NCI-H2227 (cell line): ENCODE results near the gene C11orf54.
A peak's percentile ranks its signal among the peaks of the same experiment; 100 is the strongest.
"Not testable (repeated sequence)": the region's sequence is repeated elsewhere in the genome, so short reads cannot be mapped to it uniquely, and the experiment has no call there.

ENCODE experiments used
- DNase-seq: peaks from one replicate; lab custom pipeline; 2025; ENCODE audit not compliant: unreplicated experiment; lab: John Stamatoyannopoulos, UW

C11orf54 gene

DNA sequence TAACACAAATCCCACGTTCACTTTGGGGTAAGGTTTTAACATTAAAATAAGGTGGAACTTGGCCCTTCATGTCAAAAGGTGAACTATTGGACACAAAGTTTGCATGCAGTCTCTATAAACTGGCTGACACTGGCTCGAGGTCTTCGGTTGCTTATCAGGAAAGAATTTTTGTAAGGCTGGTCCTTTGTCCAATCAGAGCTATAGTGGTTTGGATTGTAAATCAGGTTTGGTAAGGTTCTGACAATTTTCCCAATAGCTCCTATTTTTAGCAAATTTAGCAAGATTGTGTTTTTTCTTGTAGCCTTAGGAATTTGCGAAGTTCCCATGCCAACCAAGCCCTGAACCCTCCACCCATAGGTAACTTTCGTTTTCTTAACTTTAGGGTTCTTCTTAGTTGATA is 25.0 kb downstream of the C11orf54 start:
- no peak for DNase-seq

DNA sequence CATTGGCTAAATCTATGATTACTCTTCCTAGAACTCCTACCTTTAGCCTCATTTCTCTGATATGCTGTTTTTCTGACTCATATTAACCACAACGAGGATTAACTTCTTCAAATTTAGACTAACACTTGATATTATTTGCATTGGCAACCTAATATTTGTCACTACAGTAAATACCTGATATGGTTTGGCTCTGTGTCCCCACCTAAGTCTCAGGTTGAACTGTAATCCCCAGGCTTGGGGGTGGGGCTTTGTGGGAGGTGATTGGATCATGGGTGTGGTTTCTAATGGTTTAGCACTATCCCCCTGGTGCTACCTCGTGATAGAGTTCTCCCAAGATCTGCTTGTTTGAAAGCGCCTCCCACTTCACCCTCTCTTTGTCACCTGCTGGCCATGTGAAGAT is 25.5 kb downstream of the C11orf54 start:
- no peak for DNase-seq

DNA sequence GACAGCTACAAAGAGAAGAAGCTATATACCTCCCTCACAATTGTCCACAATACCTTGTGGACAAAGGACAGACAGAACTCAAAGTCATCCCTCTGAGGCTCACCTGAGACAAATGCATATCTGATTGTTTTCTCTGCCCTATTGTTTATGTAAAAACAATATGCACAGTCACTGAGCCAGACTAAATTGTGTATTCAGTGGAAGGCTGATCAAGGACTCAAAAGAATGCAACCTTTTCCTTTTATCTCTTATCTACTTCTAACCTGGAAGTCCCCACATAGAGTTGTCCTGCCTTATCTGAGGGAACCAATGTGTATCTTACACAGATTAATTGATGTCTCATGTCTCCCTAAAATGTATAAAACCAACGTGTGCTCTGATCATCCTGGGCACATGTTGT is 28.7 kb downstream of the C11orf54 start:
- DNase-seq: no peak

DNA sequence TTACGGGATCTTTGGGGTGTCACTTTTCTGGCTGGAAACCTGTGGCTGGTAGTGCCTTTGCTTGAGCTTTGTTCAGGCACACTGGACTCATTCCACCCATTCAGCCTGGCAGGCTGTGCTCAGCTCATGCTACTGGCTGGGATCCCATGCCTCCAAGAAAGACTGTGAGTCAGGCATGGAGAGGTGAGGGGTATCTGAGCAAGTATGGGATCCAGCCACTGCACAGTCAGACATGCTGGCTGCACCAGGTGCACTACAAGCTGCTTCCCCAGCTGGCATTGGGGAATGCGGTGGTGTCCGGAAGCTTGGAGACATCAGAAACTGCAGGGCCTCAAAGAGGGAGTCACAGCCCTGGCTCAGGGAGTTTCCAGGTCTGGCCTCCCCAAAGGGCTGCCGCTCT is 30.7 kb downstream of the C11orf54 start:
- no peak for DNase-seq

DNA sequence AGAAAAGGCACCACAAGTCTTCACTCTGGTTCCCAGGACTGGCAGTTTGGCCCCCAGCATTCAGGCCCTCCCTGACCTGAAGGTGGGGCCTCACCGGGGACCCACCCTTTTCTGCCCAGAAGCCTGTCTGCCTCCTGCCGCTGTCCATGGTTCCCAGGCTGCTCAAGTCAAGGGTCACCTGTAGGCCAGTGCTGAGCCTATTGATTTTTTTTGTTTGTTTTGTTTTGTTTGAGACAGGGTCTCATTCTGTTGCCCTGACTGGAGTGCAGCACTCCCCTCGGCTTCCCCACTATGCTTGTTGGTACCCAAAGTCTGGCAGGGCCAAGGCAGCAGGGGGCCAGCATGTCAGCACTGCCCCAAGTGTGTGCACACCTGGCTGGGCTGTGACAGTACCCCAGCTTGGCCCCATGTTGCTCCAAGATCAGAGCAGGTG is 31.6 kb downstream of the C11orf54 start:
- no peak for DNase-seq

DNA sequence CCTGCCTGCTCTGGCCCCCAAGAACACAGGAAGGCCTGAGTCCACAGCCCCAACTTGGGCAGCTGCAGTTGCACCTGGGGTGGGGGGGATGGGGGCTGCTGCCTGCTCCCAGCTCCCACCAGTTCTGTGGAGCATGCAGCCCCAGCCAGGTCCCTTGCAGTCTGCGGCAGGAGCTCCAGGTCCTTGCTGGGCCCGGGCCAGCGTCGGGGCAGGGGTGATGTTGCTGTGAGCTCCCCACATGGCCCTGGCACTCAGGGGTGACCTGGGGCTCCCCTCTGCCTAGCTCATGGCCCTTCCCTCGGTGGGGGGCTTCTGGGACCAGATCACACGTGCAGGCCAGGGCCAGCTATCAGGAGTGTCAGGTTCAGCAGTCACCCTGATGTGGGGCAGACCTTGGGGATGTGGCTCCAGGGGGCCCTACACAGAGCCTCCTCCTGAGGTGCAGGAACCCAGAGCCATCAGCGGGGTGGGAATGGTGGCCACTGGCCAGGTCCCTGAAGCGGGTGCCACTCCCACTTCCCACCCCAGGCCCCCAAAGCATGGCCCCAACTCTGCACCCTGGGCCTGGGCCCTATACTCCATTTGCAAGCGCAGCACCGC is 32.2 kb downstream of the C11orf54 start:
- DNase-seq: no peak

DNA sequence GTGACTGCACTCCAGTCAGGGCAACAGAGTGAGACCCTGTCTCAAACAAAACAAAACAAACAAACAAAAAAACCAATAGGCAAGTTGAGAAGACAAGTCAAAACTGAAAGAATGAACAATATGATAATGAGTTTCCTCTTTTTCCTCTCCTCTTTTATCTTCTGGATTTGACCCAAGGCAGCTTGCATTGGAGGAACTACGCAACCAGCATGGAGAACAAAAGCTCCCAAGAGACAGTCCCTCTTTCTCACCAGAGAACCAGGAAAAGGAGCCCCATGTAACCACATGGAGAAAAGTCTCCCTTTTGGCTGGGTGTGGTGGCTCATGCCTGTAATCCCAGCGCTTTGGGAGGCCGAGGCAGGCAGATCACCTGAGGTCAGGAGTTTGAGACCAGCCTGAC is 33.1 kb downstream of the C11orf54 start:
- DNase-seq: not testable (repeated sequence)

DNA sequence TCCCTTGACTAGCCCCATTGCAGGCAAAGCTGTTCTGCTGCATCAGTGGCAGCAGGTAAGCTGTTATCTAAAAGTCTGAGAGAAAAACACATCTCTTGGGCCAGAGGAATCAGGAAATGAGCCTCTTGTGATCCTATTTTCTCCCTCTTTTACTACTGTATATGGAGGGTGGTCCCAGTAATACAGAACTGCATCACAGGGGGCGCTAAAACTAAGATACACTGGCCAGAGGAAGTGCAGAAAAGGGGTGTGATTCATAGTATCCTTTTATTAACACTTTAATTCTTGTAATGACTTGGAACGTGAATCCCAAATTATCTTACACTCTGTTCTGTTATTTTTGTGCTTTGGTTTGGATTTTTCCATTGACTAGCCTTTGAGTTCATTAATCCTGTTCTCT is 33.8 kb downstream of the C11orf54 start:
- DNase-seq: no peak

DNA sequence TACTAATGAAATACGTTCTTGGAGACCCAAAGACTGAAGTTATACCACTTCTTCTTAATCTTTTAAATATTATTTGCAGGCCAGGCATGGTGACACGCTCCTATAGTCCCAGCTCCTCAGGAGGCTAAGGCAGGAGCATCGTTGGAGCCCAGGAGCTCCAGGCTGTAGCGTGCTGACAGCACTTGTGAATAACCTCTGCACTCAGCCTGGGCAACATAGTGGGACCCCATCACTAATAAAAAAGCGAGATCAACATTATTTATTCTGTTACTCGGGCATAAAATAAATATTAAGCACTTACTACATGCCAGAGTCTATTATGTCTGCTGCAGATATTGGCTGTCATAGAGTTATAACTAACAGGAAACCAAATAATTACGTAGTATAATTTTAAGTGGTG is 41.9 kb downstream of the C11orf54 start:
- no peak for DNase-seq

DNA sequence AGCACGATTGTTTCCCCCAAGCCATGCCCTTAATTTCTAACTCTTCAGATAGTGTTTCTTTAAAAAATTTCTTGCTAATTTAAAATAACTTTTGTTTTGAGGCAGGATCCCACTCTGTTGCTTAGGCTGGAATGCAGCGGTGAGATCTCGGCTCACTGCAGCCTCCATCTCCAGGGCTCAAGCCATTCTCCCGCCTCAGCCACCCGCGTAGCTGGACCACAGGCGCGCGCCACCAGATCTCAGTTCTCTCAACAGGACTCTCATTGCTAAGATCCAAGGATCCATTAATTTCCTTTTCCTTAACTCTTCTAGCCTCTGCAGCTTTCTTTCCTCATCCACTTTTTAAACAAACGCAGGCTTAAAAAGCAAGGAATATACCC is 42.3 kb downstream of the C11orf54 start:
- no peak for DNase-seq

DNA sequence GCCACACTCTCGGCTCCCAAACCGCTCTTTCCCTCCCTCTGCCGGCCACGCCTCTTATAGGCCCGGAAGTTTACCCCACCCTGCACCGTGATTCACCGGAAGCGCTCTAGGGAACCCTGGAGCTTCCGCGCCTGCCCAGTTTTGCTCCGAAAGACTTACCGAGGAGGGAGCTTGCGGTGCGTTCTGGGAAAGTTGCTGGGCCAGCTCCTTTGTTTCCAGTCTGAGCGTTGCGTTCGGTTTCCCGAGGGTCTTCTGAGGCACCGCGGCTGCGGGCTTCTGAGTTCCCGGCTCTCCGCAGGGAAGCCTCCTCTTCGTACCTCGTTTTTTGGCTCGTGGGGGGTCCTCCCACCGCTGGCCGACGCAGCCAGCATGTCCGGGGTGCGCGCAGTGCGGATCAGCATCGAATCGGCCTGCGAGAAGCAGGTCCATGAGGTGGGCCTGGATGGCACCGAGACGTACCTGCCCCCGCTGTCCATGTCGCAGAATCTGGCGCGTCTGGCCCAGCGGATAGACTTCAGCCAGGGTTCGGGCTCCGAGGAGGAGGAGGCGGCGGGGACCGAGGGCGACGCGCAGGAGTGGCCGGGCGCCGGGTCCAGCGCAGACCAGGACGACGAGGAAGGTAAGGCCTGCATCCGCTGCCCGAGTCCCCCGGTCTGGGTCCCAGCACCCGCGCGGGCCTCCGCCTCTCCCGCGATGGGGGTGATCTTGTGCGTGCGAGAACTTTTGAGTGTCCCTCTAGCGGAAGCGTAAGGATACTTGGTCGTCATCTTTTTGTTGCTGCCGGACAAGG is 42.9 kb downstream of the C11orf54 start, which contains the start of gene MED17:
MED17 (plus strand) TSS at position 138 of the 790 bp plus-strand sequence; CDS start at position 370, 232 bp downstream.
- peak; percentile 93 for DNase-seq

DNA sequence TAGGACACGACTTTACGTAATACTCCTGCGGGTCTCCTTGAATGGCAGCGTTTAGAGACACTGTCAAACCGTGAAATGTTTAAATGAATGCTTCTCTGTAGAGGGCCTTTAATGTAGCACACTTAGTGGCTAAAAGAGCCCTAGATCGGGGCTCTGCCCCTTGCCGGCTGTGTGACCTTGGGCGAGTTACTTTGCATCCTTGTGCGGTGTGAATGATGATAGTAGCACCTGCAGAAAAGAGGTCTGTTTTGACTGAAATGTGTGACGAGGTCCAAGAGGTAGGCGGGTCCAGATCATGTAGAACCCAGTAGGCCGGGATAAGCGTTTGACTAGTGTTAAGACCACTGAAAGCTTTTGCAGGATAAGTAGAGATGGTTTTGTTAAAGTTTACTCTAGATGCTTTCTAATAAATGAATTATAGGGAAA is 43.5 kb downstream of the C11orf54 start:
- DNase-seq: peak; percentile 55

DNA sequence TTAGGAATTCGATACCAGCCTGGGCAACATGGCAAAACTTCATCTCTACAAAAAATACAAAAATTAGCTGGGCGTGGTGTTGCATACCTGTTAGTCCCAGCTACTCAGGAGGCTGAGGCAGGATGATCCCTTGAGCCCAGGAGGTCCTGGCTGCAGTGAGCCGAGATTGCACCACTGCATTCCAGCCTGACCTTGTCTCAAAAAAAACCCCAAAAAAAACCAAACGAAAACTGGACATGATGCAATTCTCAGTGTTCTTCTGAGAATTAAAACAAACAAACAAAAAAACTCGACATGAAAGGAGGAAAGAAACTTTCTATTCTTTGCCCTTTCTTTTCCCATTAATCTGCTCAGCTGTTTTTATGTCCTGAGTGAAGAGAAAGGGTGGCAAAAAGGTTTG is 50.0 kb downstream of the C11orf54 start:
- DNase-seq: no peak

DNA sequence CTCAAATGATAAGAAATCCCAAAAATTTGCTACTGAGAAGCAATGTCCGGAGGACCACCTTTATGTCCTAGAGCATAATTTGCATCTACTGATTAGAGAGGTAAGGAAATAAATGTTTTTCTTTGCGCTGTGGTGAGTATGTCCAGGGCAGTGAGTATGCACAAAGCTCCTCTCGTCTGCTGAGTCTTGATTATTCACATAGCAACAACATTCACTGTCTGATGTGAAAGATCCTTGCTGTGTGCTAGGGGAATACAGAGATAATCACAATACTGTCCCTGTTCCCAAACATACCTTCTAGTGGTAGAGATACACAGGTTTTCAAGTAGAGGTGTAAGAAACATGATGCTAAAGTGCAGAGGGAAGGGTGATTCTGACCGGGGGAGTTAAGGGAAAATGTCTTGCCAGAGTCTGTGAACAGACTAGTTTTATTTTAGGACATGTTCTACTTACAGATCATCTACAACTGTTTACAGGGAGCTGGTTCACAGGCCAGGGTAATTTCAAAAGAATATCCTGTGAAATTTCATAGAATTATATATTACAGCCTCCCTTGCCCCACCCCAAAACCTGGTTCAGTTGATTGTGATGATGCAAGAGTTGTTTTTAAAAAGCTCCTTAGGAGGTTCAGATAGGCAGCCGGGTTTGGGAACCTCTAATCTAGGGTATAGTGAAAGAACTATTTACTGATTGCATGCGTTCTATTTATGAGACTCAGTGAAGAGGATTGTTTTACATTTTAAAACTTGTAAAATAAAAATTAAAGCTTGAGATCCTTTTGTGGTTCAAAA is 55.2 kb downstream of the C11orf54 start:
- DNase-seq: no peak

DNA sequence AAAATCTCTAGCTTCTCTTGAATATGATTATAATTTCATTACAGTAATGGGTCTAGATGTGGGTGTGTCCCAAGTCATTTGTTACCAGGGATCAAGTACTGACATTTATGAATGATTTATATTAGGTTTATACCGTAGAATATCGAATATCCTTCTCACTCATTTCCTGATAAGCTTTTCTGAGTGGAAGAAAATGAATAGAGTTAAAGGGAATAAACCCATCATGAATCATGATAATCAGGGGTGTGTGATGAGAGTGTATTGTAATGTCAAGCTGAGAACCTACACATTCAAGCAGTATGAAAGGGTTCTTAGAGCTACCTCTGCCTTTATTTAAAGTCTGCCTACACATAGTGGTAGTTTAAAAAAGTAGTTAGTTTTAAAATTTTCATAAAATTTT is 59.9 kb downstream of the C11orf54 start:
- no peak for DNase-seq

DNA sequence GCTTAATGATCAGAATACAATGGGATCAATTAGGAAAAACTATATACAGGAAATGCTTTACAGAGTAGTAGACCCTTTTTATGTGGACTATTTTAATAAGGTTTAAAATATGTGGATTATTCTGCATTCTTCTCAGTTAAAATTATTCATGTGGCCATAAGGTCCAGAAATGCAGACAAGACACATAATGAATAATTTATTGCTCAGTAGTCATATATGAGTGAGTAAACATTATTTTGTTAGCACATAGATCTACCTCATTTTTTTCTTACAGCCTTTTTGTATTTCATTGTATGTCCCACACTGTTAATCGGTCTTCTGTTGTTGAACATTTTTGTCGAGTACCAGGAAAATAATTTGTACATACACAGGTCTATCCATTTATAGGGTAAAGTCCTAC is 63.4 kb downstream of the C11orf54 start:
- no peak for DNase-seq

DNA sequence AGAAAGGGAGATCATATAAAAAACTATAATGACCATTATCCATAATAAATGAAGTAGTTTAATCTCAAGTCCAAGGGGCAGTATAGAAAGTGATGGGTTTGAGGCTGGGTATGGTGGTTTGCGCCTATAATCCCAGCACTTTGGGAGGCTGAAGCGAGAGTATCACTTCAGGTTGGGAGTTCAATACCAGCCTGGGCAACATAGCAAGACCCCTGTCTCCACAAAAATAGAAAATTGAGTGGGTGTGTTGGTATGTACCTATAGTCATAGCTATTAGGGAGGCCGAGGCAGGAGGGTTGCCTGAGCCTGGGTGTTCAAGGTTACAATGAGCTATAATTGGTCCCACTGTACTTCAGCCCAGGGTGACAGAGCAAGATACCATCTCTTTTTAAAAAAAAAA is 66.5 kb downstream of the C11orf54 start:
- DNase-seq: no peak

DNA sequence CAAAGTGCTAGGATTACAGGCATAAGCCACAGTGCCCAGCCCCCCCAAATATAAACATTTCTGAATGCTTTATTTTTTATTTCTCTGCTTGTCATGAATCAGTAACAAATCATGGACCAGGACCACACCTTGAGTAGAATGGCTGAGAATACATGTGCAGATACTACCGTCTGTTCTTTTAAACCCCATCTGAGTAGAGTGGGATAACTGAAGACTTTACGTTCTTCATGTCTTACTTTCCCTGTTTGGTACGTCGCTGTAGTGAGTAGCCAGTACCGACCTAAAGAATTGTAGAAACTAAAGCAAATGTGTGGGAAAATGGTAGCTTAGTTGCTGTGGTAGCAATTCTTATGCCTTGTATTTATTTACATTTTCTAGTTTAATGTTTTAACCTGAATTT is 72.5 kb downstream of the C11orf54 start:
- DNase-seq: no peak
